Stimulated activated CD8-positive, alpha-beta memory T cell treated with anti-CD3 and anti-CD28 coated beads, Interleukin-4, amount 100 ng/mL, for 24 hours (primary cell): ENCODE data around the gene EME2.

Experiments used
- DNase-seq: peaks from one replicate; pipeline ENCODE4 v3.0.0-alpha.2; 2020; ENCODE audit warnings: low read depth

The EME2 gene

DNA sequence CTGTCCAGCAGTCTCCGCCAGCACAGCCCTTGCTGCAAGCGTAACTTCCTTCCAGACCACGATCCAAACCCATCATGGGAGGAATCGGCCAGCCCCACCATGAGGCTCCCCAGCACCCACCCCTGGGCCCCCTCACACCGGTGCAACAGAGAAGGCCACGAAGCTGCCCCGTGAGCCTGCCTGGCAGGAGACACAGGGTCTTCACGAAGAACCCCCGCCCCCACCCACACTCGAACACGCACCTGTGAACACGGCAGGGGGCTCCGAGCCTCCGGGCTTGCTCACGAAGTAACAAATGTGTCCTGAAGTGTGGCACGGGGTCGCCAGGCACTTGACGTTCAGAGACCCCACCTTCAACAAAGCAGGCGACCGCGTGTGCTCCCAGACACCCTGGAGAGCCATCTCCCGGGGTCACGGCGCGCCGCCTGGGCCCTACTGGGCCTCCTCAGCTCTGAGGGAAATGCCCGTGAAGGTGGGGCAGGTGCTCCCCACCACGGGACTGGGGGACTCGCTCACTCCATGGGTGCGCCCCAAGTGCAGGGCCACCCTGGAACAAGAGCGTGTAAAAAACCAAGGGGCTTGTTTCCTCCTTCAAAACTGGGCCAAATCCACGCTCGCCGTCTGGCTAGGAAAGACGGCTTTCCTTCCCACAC, 46.4 kb downstream of the EME2 start:
- no peak for DNase-seq

DNA sequence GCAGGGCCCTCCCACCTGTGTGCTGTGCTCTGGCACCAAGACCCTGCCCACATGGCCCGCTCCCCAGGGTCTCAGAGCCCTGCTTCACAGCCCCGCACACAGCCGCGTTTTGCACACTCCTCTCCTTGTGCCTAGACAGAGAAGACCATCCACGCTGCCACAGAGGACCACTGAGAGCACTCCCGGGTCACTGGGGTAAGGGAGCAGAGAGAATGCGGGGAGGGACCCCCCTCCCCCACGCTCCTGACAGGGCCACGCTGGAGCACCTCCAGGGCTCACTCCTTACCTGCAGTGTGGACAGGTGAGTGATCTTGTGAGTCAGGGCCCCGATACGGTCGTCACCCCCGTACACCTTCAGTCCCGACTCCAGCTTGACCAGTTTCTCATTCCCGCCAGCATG, 47.0 kb downstream of the EME2 start:
- no peak for DNase-seq

DNA sequence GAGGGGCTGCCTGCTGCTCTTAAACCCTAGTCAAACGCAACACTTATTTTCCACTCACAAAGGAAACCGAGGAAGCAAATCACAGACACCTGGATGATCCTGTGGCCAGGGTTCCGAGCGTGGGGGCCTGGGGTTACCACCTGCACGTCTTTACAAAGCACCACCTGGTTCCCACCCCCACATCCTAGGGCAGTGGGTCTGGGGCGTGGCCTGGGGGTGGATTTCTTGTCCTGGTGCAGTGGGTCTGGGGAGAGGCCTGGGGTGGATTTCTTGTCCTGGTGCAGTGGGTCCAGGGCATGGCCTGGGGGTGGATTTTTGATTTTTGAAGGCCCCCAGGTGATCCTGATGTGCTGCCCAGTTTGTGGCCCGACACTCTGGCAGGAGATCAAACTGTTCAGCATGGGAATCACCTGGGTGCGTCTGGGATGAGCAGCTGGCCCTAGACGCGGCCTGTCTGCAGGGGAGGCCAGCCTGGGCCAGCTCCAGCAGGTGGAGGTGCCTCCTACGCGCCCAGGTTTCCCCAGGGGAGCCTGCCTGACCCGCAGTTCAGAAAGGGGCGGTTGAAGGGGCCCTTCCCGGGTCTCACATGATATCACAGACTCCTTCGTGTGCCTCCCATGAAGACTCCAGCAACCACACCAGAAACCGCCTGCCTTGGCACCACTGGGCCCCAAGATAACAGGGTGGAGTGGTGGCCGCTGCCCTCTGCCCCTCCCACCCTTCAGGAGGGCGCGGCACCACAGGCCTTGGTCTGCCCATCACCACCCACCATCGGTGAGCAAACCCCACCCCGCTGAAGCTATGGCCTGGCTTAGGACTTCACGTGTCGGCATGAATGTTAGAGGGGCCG, 47.7 kb downstream of the EME2 start:
- DNase-seq, result no peak

DNA sequence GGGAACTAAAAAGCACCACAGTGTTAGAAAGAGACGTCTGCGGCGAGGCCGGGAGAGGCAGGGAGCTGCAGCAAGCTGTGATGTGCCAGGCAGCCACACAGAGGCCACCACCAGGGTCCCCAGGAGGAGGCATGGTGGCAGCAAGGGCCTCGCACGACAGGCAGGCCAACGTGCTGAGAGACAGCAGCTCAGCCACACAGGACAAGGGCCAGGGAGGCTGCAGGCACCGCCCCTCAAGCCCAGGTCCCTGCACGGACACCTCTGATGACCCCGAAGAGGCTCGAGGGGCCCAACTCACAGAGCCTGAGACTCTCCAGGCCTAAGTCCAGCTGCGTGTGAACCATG, 48.3 kb downstream of the EME2 start:
- no peak for DNase-seq

DNA sequence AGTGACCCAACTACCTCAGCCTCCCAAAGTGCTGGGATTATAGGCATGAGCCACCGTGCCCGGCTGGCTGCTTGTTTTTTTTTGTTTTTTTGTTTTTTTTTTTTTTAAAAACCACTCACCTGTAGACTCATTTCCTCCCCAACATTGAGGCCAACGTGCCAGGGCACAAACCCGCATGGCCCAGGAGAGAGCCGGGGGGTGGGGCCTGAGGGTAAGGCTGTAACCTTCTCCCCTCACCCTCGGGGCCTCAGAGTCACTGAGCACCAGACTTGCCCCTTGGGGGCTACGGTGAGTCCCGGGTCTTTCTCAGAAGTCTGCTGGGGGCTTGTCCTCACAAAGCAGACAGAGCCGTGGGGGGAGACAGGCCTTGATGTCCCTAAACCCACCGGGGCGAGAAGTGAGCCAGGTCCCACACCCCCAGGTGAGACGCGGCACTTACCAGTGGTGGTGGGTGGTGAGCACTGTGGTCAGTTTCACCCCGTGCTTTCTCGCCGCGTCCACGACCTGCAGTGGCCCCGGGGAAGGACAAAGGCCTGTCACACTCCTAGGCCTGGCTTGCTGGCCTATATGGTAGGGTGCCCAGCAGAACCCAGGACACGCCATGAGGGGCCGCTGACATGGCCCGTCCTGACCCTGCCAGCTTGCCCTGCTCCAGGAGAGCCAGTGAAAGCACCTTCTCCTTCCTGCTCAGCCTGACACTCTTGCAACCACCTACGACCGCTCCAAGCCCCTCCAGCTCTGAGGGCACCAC, 49.4 kb downstream of the EME2 start:
- DNase-seq, result no peak

DNA sequence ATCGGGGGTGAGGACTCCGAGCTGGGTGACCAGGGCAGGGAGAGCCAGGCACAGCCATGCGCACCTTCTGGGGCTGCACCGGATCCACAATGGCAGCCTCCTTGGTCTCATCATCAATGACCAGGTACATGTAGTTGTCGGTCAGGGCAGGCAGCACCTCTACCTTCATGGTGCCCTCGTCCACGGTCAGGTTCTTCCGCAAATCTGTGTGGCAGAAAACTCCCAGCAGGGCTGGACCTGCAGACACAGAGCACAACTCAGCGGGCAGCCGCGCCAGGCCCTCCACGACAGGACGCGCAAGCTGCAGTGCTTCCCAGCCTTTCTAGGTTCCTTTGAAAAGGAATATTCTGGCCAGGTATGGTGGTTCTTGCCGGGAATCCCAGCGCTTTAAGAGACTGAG, 50.2 kb downstream of the EME2 start:
- no peak for DNase-seq

DNA sequence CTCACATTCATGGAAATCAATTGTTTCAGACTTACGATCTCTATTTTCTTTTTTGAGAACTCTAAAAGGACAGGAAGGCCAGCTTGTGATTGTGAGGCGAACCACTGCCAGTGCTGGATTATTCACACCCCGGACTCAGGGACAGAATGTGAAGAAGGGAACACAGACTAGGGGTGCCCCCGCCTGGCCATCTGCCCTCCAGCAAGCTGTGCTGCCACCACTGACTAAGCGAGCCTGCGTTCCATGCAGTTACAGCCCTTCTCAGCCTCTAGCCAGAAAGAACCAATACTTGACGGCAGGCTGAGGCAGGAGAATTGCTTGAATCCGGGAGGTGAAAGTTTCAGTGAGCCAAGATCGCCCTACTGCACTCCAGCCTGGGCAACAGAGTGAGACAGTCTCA, 51.2 kb downstream of the EME2 start:
- DNase-seq, result no peak

DNA sequence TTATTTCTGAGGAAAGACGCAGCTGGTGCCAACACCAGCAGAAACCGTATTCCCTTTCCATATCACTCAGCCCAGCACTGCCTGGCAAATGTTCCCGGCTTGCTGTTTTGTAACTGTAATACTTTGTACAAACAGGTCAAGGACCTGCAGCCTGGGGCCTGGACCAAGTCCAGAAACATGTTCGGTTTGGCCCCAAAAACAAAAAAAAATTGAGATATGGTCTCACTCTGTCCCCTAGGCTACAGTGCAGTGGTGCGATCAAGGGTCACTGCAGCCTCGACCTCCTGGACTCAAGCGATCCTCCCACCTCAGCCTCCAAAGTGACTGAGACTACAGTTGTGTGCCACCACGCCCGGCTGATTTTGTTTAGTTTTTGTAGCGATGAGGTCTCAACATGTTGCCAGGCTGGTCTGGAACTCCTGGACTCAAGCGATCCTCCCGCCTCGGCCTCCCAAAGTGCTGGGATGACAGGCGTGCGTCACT, 52.8 kb downstream of the EME2 start:
- DNase-seq, result no peak
